ENCODE measurements around the gene FRAS1.
"Not testable (repeated sequence)": the region's sequence is repeated elsewhere in the genome, so short reads cannot be mapped to it uniquely, and the experiment has no call there.

Gene FRAS1

GRCh38 chr4:78496021-78496643 lies 439.0 kb downstream of the FRAS1 start:
- no peak for TF ChIP-seq CTCF (IDR thresholded peaks at IDR 0.05; ENCODE audit: low read depth, low read length, missing control alignments)
- no peak overlapping the region for H3K4me3 ChIP-seq (replicated peaks; ENCODE audit: low read depth, low read length)
- no peak for DNase-seq (ENCODE audit: extremely low read depth, low read depth)

GRCh38 chr4:78506260-78506659 lies 449.1 kb downstream of the FRAS1 start:
- not testable (repeated sequence) for DNase-seq (ENCODE audit: extremely low read depth, low read depth); H3K4me3 ChIP-seq (replicated peaks; ENCODE audit: low read depth, low read length)

DNA sequence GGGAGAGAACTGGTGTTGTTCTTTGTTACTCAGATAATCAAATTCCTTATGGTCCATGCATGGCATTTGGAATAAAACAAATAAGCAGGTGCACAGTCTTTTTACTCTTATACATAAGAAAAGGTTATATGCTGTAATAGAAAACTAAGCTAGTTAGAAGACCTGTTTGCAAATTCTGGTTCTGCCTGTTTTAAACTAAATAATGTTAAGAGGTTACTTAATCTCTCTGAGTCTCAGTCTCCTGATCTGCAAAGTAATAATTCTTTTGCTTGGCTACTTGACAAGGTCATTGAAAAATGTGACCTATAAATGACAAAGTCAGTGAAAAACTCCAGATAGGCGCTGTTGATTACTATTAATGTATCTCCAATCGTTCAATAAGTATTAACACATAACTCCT lies 451.9 kb downstream of the FRAS1 start:
- DNase-seq (ENCODE audit: extremely low read depth, low read depth), result no peak
- TF ChIP-seq CTCF (IDR thresholded peaks at IDR 0.05; ENCODE audit: low read depth, low read length, missing control alignments), result no peak
- no peak overlapping the region for H3K4me3 ChIP-seq (replicated peaks; ENCODE audit: low read depth, low read length)

DNA sequence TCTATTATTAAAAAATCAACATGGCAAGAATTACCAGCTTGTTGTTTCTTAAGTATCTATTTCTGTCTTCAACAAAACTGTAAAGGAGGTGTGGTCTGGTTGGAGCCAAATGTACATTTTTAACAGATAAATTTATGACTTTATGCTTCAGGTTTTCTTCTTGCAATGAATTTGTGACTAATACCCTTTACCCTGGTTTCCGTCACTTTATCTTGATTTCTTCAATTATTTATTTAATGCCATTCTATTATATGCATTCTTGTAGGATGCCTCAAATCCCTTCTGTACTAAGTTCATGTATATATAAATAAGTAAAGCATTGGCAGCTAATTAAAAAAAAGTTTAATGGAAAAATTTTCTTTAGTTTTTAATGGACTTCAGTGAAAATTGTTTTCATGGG lies 453.0 kb downstream of the FRAS1 start:
- DNase-seq (ENCODE audit: extremely low read depth, low read depth), result no peak
- no peak for TF ChIP-seq CTCF (IDR thresholded peaks at IDR 0.05; ENCODE audit: low read depth, low read length, missing control alignments)
- no peak overlapping the region for H3K4me3 ChIP-seq (replicated peaks; ENCODE audit: low read depth, low read length)

GRCh38 chr4:78510681-78511080 lies 453.6 kb downstream of the FRAS1 start:
- DNase-seq (ENCODE audit: extremely low read depth, low read depth), result no peak
- TF ChIP-seq CTCF (IDR thresholded peaks at IDR 0.05; ENCODE audit: low read depth, low read length, missing control alignments), result no peak
- no peak overlapping the region for H3K4me3 ChIP-seq (replicated peaks; ENCODE audit: low read depth, low read length)

- no peak for TF ChIP-seq CTCF (IDR thresholded peaks at IDR 0.05; ENCODE audit: low read depth, low read length, missing control alignments)
- H3K4me3 ChIP-seq (replicated peaks; ENCODE audit: low read depth, low read length), result no peak overlapping the region
- no peak for DNase-seq (ENCODE audit: extremely low read depth, low read depth)
These were observed 455.3 kb downstream of the FRAS1 start for GRCh38 chr4:78512357-78512920.

DNA sequence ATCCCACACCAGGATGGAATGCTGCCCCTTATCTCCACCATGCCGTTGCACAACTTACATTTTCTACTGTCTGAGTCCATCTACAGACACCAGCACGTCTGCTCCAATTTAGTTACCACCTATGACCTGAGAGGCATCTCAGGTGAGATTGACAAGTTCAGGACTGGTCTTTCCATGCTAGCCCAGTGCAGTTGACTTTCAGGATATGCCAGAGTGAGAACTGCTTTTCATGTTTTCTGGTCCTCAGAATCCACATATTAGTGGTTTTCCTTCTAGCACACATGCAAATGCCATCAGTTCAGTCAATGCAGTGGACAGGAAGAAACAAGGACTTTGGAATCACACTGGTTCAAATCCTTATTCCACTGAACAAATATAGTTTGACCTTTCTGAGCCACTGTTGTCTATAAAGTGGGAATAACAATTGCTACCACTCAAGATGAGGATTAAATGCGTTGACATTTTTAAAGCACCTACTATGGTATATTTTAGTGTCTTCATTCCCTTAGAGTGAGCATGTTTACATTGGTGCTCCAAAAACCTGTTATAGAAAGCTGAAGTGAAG lies 456.4 kb downstream of the FRAS1 start:
- no peak overlapping the region for H3K4me3 ChIP-seq (replicated peaks; ENCODE audit: low read depth, low read length)
- no peak for DNase-seq (ENCODE audit: extremely low read depth, low read depth)
- no peak for TF ChIP-seq CTCF (IDR thresholded peaks at IDR 0.05; ENCODE audit: low read depth, low read length, missing control alignments)

All from HFF-Myc (cell line).